HEK293 (cell line): ENCODE measurements around the gene BTNL9.

Experiments used
- CTCF ChIA-PET: fragments of 350-600 bp; formaldehyde crosslinking; extraction: SDS; loops from one replicate; lab custom pipeline; 2021; ENCODE audit warnings: antibody characterized with exemption; lab: Yijun Ruan, JAX
- POLR2A ChIA-PET: fragments of 300-600 bp; formaldehyde crosslinking; extraction: SDS; loops from one replicate; lab custom pipeline; 2020; ENCODE audit warnings: antibody characterized with exemption, inconsistent platforms; lab: Yijun Ruan, JAX
- H3K27ac ChIP-seq: fragments of 200-500 bp; sonication (Bioruptor generic); 2 replicates; pipeline ENCODE4 v1.5.1; 2014; ENCODE audit warnings: low read depth, low read length, control low read depth, inconsistent platforms; ENCODE audit errors: extremely low read depth
- H3K36me3 ChIP-seq, 2 experiments: fragments of 200-500 bp in 1 of 2; sonication (Bioruptor generic) in 1 of 2; 1 replicate in 1 of 2; 2 replicates in 1 of 2; pipeline ENCODE4 v1.5.1; 2014 to 2017; ENCODE audit warnings: inconsistent platforms in 2 of 2, low read length in 2 of 2; ENCODE audit not compliant: control insufficient read depth in 2 of 2, insufficient read depth in 1 of 2
- H3K4me1 ChIP-seq: fragments of 200-500 bp; sonication (Bioruptor generic); 2 replicates; pipeline ENCODE4 v1.5.1; 2014; ENCODE audit warnings: mild to moderate bottlenecking, low read length, inconsistent platforms; ENCODE audit not compliant: control insufficient read depth, insufficient read depth
- H3K4me3 ChIP-seq: 2 replicates; pipeline ENCODE4 v1.5.1; 2011; ENCODE audit warnings: low read depth, mild to moderate bottlenecking, control low read depth, low read length, moderate library complexity
- H3K9me3 ChIP-seq: fragments of 200-500 bp; sonication (Bioruptor generic); 2 replicates; pipeline ENCODE4 v1.5.1; 2014; ENCODE audit warnings: low read depth, low read length, inconsistent platforms; ENCODE audit not compliant: control insufficient read depth, insufficient read depth
- BCL11B ChIP-seq: fragments of 450-650 bp; formaldehyde crosslinking; IDR thresholded peaks from 2 replicates; pipeline ENCODE4 v1.5.1; 2016; ENCODE audit warnings: low read depth, missing biosample characterization, missing genetic modification characterization
- HIC1 ChIP-seq: fragments of 450-650 bp; formaldehyde crosslinking; IDR thresholded peaks from 2 replicates; pipeline ENCODE4 v1.5.1; 2016; ENCODE audit warnings: missing biosample characterization, missing genetic modification characterization
- PRDM4 ChIP-seq: fragments of 450-650 bp; formaldehyde crosslinking; IDR thresholded peaks from 2 replicates; pipeline ENCODE4 v1.5.1; 2017; ENCODE audit warnings: missing biosample characterization, missing genetic modification characterization
- PRDM6 ChIP-seq: fragments of 450-650 bp; formaldehyde crosslinking; IDR thresholded peaks from 2 replicates; pipeline ENCODE4 v1.5.1; 2017; ENCODE audit warnings: missing biosample characterization, missing genetic modification characterization
- RBAK ChIP-seq: fragments of 450-650 bp; formaldehyde crosslinking; IDR thresholded peaks from 2 replicates; pipeline ENCODE4 v1.5.1; 2016; ENCODE audit warnings: missing biosample characterization, missing genetic modification characterization
- SCRT2 ChIP-seq: fragments of 450-650 bp; formaldehyde crosslinking; IDR thresholded peaks from 2 replicates; pipeline ENCODE4 v1.5.1; 2016; ENCODE audit warnings: missing biosample characterization, missing genetic modification characterization
- ZBTB20 ChIP-seq: fragments of 450-650 bp; formaldehyde crosslinking; IDR thresholded peaks from 2 replicates; pipeline ENCODE4 v1.5.1; 2016; ENCODE audit warnings: missing biosample characterization, missing genetic modification characterization
- ZBTB26 ChIP-seq: fragments of 450-650 bp; formaldehyde crosslinking; optimal IDR thresholded peaks from 2 replicates; pipeline ENCODE3; 2016; ENCODE audit warnings: missing biosample characterization, mild to moderate bottlenecking, missing genetic modification characterization
- ZBTB44 ChIP-seq: fragments of 450-650 bp; IDR thresholded peaks from 2 replicates; pipeline ENCODE4 v1.5.1; 2018; ENCODE audit warnings: missing biosample characterization, mild to moderate bottlenecking, missing genetic modification characterization
- ZBTB8A ChIP-seq: fragments of 450-650 bp; formaldehyde crosslinking; IDR thresholded peaks from 2 replicates; pipeline ENCODE4 v1.5.1; 2016; ENCODE audit warnings: missing biosample characterization, missing genetic modification characterization
- ZFHX2 ChIP-seq: fragments of 450-650 bp; formaldehyde crosslinking; conservative IDR thresholded peaks from 2 replicates; pipeline ENCODE4 v1.5.1; 2016; ENCODE audit warnings: missing biosample characterization, missing genetic modification characterization
- ZFP3 ChIP-seq: fragments of 450-650 bp; formaldehyde crosslinking; IDR thresholded peaks from 2 replicates; pipeline ENCODE4 v1.5.1; 2016; ENCODE audit warnings: low read depth, missing biosample characterization, missing genetic modification characterization
- ZNF133 ChIP-seq: fragments of 450-650 bp; formaldehyde crosslinking; IDR thresholded peaks from 2 replicates; pipeline ENCODE4 v1.5.1; 2016; ENCODE audit warnings: missing biosample characterization, missing genetic modification characterization
- ZNF16 ChIP-seq: fragments of 450-650 bp; formaldehyde crosslinking; IDR thresholded peaks from 2 replicates; pipeline ENCODE4 v1.5.1; 2016; ENCODE audit warnings: low read depth, missing biosample characterization, missing genetic modification characterization
- ZNF211 ChIP-seq: fragments of 450-650 bp; formaldehyde crosslinking; IDR thresholded peaks from 2 replicates; pipeline ENCODE4 v1.5.1; 2016; ENCODE audit warnings: low read depth, missing biosample characterization, missing genetic modification characterization
- ZNF341 ChIP-seq: fragments of 450-650 bp; formaldehyde crosslinking; IDR thresholded peaks from 2 replicates; pipeline ENCODE4; 2016; ENCODE audit warnings: low read depth, missing biosample characterization, missing genetic modification characterization
- ZNF366 ChIP-seq: fragments of 450-650 bp; formaldehyde crosslinking; conservative IDR thresholded peaks from 2 replicates; pipeline ENCODE4 v1.5.1; 2016; ENCODE audit warnings: missing biosample characterization, missing genetic modification characterization
- ZNF394 ChIP-seq: fragments of 450-650 bp; formaldehyde crosslinking; IDR thresholded peaks from 2 replicates; pipeline ENCODE4 v1.5.1; 2016; ENCODE audit warnings: missing biosample characterization, missing genetic modification characterization, mild to moderate bottlenecking, moderate library complexity, borderline replicate concordance
- ZNF473 ChIP-seq: fragments of 450-650 bp; formaldehyde crosslinking; IDR thresholded peaks from 2 replicates; pipeline ENCODE4 v1.5.1; 2017; ENCODE audit warnings: missing biosample characterization, missing genetic modification characterization
- ZNF544 ChIP-seq: fragments of 450-650 bp; formaldehyde crosslinking; IDR thresholded peaks from 2 replicates; pipeline ENCODE4 v1.5.0; 2017; ENCODE audit warnings: missing biosample characterization, missing genetic modification characterization
- ZNF580 ChIP-seq: fragments of 450-650 bp; formaldehyde crosslinking; IDR thresholded peaks from 2 replicates; pipeline ENCODE4 v1.5.1; 2016; ENCODE audit warnings: missing biosample characterization, missing genetic modification characterization
- ZNF600 ChIP-seq: fragments of 450-650 bp; formaldehyde crosslinking; IDR thresholded peaks from 2 replicates; pipeline ENCODE4 v1.5.1; 2016; ENCODE audit warnings: missing biosample characterization, missing genetic modification characterization
- ZNF768 ChIP-seq: fragments of 450-650 bp; formaldehyde crosslinking; IDR thresholded peaks from 2 replicates; pipeline ENCODE4 v1.5.1; 2018; ENCODE audit warnings: missing biosample characterization, mild to moderate bottlenecking, missing genetic modification characterization
- ZNF785 ChIP-seq: fragments of 450-650 bp; formaldehyde crosslinking; IDR thresholded peaks from 2 replicates; pipeline ENCODE4 v1.5.1; 2016; ENCODE audit warnings: missing biosample characterization, missing genetic modification characterization

BTNL9 gene

GRCh38 chr5:181099602-181100086 is 59.6 kb downstream of the BTNL9 start:
- H3K4me1 ChIP-seq = no peaks in the 10 kb centered on the region
- no peak for TF ChIP-seq PRDM4 (tag by site-specific recombination)
- TF ChIP-seq ZNF211 (tag by site-specific recombination) = no peak
- TF ChIP-seq ZNF16 = no peak
- TF ChIP-seq RBAK = no peak
- TF ChIP-seq ZFP3 (tag by site-specific recombination) = no peak
- peak; percentile 95 for TF ChIP-seq ZNF394 (tag by site-specific recombination)
- no peak for TF ChIP-seq ZNF133 (tag by site-specific recombination)
- TF ChIP-seq ZBTB20 (tag by site-specific recombination) = peak; percentile 3; the same call in 1 of the 2 replicates
- peak; percentile 39; the same call in 1 of the 2 replicates for TF ChIP-seq HIC1 (tag by site-specific recombination)
- TF ChIP-seq ZNF768 (tag by site-specific recombination) = no peak
- no peak for TF ChIP-seq PRDM6 (tag by site-specific recombination)
- ChIA-PET CTCF (interaction anchor here (1.9 kb wide), 1 partner anchor 68 kb away, joined by 6 read pairs; no protein-coding TSS in a partner anchor), POLR2A (no interaction called here)
- H3K36me3 ChIP-seq = no peaks in the 10 kb centered on the region
- H3K9me3 ChIP-seq = no peaks in the 10 kb centered on the region
- no peak overlapping the region for H3K4me3 ChIP-seq
- H3K27ac ChIP-seq = no peak overlapping the region

GRCh38 chr5:181100121-181100875 is 60.2 kb downstream of the BTNL9 start:
- H3K4me3 ChIP-seq = peak overlapping the region; percentile 20
- no peaks in the 10 kb centered on the region for H3K4me1 ChIP-seq
- CTCF ChIA-PET = interaction anchor here (1.9 kb wide), 1 partner anchor 68 kb away, joined by 6 read pairs; no protein-coding TSS in a partner anchor
- H3K27ac ChIP-seq = no peak overlapping the region
- POLR2A ChIA-PET = no interaction called here
- no peaks in the 10 kb centered on the region for H3K36me3 ChIP-seq
- no peaks in the 10 kb centered on the region for H3K9me3 ChIP-seq
- TF ChIP-seq ZBTB8A = peak; percentile 45; the same call in 1 of the 2 replicates
- no peak for TF ChIP-seq ZNF473 (tag by site-specific recombination)
- TF ChIP-seq ZNF785 = no peak
- peak; percentile 37; the same call in 1 of the 2 replicates for TF ChIP-seq SCRT2 (tag by site-specific recombination)
- peak; percentile 24; the same call in 1 of the 2 replicates for TF ChIP-seq ZNF366 (tag by site-specific recombination)
- TF ChIP-seq ZBTB26 (tag by site-specific recombination) = peak; percentile 58
- TF ChIP-seq ZBTB20 (tag by site-specific recombination) = peak; percentile 51; the same call in 1 of the 2 replicates
- TF ChIP-seq ZFHX2 = peak; percentile 22; the same call in 1 of the 2 replicates
- peak; percentile 87 for TF ChIP-seq ZNF341 (tag by site-specific recombination)
- TF ChIP-seq ZNF580 (tag by site-specific recombination) = no peak
- TF ChIP-seq ZNF600 (tag by site-specific recombination) = peak; percentile 54; the same call in 1 of the 2 replicates
- TF ChIP-seq BCL11B (tag by site-specific recombination) = 0 out of 2 replicates have a peak, but pooled peaks have one; percentile 14
- no peak for TF ChIP-seq ZNF544
- TF ChIP-seq ZBTB44 (tag by site-specific recombination) = 0 out of 2 replicates have a peak, but pooled peaks have one; percentile 9
